BLaER1 treated with 17β-estradiol and CSF1 and Interleukin-3, amounts not matched to agents 10 nM and 100 nM (cell line): ENCODE measurements around the gene MC4R.

Experiments used
- H3K27ac ChIP-seq, 11 experiments: shearing (Covaris generic); formaldehyde crosslinking; 2 replicates each; pipeline ENCODE4 v1.8.1; 2022
- H3K27me3 ChIP-seq, 11 experiments: shearing (Covaris generic); formaldehyde crosslinking; 2 replicates each; pipeline ENCODE4 v1.8.1; 2022
- H3K36me3 ChIP-seq, 11 experiments: shearing (Covaris generic); formaldehyde crosslinking; 2 replicates each; pipeline ENCODE4 v1.8.1; 2022
- H3K4me1 ChIP-seq, 10 experiments: shearing (Covaris generic); formaldehyde crosslinking; 2 replicates each; pipeline ENCODE4 v1.8.1; 2022
- H3K4me2 ChIP-seq, 11 experiments: shearing (Covaris generic); formaldehyde crosslinking; 2 replicates each; pipeline ENCODE4 v1.8.1; 2022
- H3K4me3 ChIP-seq, 10 experiments: shearing (Covaris generic); formaldehyde crosslinking; 2 replicates each; pipeline ENCODE4 v1.8.1; 2022
- H3K9ac ChIP-seq, 11 experiments: shearing (Covaris generic); formaldehyde crosslinking; 2 replicates each; pipeline ENCODE4 v1.8.1; 2022
- H3K9me3 ChIP-seq, 11 experiments: shearing (Covaris generic); formaldehyde crosslinking; replicated peaks in 1 of 11; 2 replicates each; pipeline ENCODE4 v1.8.1; 2022
- H4K20me1 ChIP-seq, 11 experiments: shearing (Covaris generic); formaldehyde crosslinking; 2 replicates each; pipeline ENCODE4 v1.8.1; 2022
- Cebpa-rat ChIP-seq, 11 experiments: shearing (Covaris generic); IDR thresholded peaks; 2 replicates each; pipeline ENCODE4 v1.8.1; 2022

The MC4R gene

DNA sequence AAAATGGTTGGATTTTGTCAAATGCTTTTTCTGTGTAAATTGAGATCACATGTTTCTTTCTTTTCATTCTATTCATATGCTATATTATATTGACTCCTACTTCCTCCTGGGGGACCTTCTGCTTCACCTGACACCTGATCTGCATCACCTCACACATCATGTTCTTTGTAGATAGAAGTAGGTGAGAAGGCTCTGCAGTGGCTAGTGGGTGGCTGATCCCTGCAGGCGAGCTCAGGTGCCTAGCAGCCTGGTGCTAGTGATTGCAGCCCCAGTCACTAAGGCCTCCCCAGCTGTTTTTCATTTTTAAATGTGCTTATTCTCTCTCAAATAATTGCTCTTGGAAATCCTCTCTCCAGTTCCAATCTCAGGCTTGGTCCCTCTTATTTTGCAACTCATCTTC, 33.6 kb downstream of the MC4R start:
- Histone ChIP-seq H3K27ac (no peak overlapping the region), H3K4me3 (no peak overlapping the region), H4K20me1 (no peaks in the 10 kb centered on the region), H3K4me1 (no peaks in the 10 kb centered on the region), H3K27me3 (no peaks in the 10 kb centered on the region), H3K36me3 (no peaks in the 10 kb centered on the region), H3K9ac (no peak overlapping the region), H3K9me3 (no peaks in the 10 kb centered on the region), H3K4me2 (no peak overlapping the region)
- no peak for TF ChIP-seq Cebpa-rat (IDR thresholded peaks at IDR 0.05)

DNA sequence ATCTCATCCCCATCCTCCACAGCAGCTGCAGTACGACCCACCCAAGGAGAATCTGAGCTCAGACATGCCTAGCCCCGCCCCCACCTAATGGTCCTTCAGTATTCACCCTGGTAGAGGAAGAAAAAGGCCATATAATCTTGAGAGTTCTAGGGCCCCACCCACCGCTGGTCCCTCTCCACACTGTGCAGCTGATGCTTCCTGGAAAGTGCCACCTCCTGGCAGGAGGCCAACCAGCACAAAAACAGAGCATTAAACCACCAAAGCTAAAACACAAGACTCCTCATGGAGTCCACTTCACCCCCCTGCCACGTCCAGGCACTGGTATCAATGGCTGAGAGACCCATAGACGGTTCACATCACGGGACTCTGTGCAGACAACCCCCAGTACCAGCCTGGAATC, 40.7 kb downstream of the MC4R start:
- Histone ChIP-seq H3K4me1 (no peaks in the 10 kb centered on the region), H3K4me3 (no peak overlapping the region), H3K36me3 (no peaks in the 10 kb centered on the region), H3K27ac (no peak overlapping the region), H4K20me1 (no peaks in the 10 kb centered on the region), H3K27me3 (no peaks in the 10 kb centered on the region), H3K9ac (no peak overlapping the region), H3K4me2 (no peak overlapping the region), H3K9me3 (peaks cover 0 to 12% (median 6%) of the 10 kb centered on the region in 11 experiments; a peak in 10 of 22 replicates)
- TF ChIP-seq Cebpa-rat (IDR thresholded peaks at IDR 0.05), result no peak

DNA sequence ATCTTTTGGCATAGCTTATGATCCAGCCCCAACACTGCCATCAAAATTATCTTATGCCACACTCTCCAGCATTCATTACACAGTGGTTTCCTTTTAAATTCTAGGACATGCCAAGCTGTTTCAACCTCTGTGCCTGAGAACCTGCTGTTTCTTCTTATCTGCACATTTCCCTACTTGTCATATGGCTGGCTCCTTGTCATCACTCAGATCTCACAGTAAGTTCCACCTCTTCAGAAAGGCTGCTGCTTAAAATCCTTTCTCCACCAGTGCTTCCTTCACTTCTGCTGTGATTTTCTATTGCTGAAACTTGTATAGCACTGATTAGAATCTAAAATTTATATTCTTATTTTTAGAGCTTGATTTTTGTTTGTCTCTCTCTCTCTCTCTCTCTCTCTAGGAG, 43.4 kb downstream of the MC4R start:
- Histone ChIP-seq H3K4me1 (no peaks in the 10 kb centered on the region), H4K20me1 (no peaks in the 10 kb centered on the region), H3K9ac (no peak overlapping the region), H3K4me2 (no peak overlapping the region), H3K4me3 (no peak overlapping the region), H3K27me3 (no peaks in the 10 kb centered on the region), H3K27ac (no peak overlapping the region), H3K36me3 (no peaks in the 10 kb centered on the region), H3K9me3 (peaks cover 0 to 12% (median 8%) of the 10 kb centered on the region in 11 experiments; a peak in 11 of 22 replicates)
- TF ChIP-seq Cebpa-rat (IDR thresholded peaks at IDR 0.05), result no peak

DNA sequence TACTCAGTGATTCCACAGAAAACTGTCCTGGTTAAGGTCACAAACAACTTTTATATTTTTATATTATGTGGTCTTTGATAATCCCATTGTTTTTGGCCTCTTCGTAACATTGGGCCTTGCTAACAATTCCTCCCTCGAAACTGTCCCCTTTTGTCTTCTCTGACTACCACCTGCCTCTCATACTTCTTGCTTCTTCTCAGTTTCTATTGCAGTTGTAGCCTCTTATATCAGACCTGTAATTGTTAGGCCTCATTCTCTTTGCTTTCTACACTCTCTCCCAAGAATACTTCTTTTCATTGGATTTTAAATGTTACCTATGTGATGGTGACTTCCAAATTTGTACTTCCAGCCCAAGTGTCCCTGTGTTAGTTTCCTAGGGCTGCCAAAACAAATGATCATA, 44.7 kb downstream of the MC4R start:
- Histone ChIP-seq H3K27ac (no peak overlapping the region), H3K36me3 (no peaks in the 10 kb centered on the region), H3K9me3 (peaks cover 0 to 13% (median 8%) of the 10 kb centered on the region in 11 experiments; a peak in 11 of 22 replicates), H3K27me3 (no peaks in the 10 kb centered on the region), H3K9ac (no peak overlapping the region), H3K4me1 (no peaks in the 10 kb centered on the region), H3K4me2 (no peak overlapping the region), H3K4me3 (no peak overlapping the region), H4K20me1 (no peaks in the 10 kb centered on the region)
- TF ChIP-seq Cebpa-rat (IDR thresholded peaks at IDR 0.05), result no peak

DNA sequence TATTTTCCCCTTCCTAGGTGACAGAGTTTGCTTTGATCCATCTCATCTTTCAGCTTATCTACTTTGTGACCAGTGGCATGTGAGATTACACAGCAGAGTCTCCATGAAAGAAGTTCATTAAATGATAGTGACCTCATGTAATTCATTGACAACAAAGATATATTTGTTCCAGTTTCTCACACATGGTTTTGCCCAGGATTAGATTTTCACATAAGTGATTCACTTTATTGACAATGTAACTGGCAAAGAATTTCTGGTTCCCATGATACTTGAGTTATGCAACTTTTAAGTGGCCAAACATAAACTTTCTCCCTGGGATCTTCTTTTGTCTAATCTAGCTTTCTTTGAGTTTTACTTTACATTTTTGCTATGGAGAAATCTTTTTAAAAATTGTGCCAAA, 50.0 kb downstream of the MC4R start:
- no peaks in the 10 kb centered on the region for H3K4me1 ChIP-seq
- no peak overlapping the region for H3K27ac ChIP-seq
- peaks cover 0 to 7% (median 0%) of the 10 kb centered on the region in 11 experiments; a peak in 3 of 22 replicates for H3K9me3 ChIP-seq
- no peak overlapping the region for H3K9ac ChIP-seq
- TF ChIP-seq Cebpa-rat (IDR thresholded peaks at IDR 0.05), result no peak
- H3K4me3 ChIP-seq, result no peak overlapping the region
- no peak overlapping the region for H3K4me2 ChIP-seq
- H4K20me1 ChIP-seq, result no peaks in the 10 kb centered on the region
- no peaks in the 10 kb centered on the region for H3K27me3 ChIP-seq
- no peaks in the 10 kb centered on the region for H3K36me3 ChIP-seq
